H1 (cell line): ENCODE data around the gene RUNX1.

Experiments used
- CHD2 ChIP-seq: IDR thresholded peaks from 2 replicates; pipeline ENCODE4 v1.6.1; 2012; ENCODE audit warnings: low read length, improper control_type of control experiment
- CTCF ChIP-seq, 3 experiments: IDR thresholded peaks; 1 replicate in 2 of 3; 2 replicates in 1 of 3; pipeline versions ENCODE4 v1.5.1 to v1.6.1; 2011; ENCODE audit warnings: low read length in 3 of 3, mild to moderate bottlenecking in 3 of 3, inconsistent platforms in 2 of 3, low read depth in 1 of 3, moderate library complexity in 1 of 3; ENCODE audit not compliant: insufficient read depth in 1 of 3; ENCODE audit errors: control extremely low read depth in 1 of 3
- EP300 ChIP-seq, 2 experiments: IDR thresholded peaks; 1 replicate in 1 of 2; 2 replicates in 1 of 2; pipeline ENCODE4 v1.6.1; 2011 to 2012; ENCODE audit warnings: low read depth in 2 of 2, low read length in 2 of 2, mild to moderate bottlenecking in 2 of 2, borderline replicate concordance in 1 of 2, inconsistent platforms in 1 of 2, moderate library complexity in 1 of 2
- GTF2F1 ChIP-seq: IDR thresholded peaks from 2 replicates; pipeline ENCODE4 v1.6.1; 2012; ENCODE audit warnings: low read depth, low read length, improper control_type of control experiment, borderline replicate concordance
- KDM1A ChIP-seq: fragments of 200-600, 300-600 bp; sonication (generic); IDR thresholded peaks from 2 replicates; pipeline ENCODE4 v1.7.1; 2016; ENCODE audit warnings: mild to moderate bottlenecking, low read length, borderline replicate concordance
- MAFK ChIP-seq: IDR thresholded peaks from 2 replicates; pipeline ENCODE4 v1.6.1; 2012; ENCODE audit warnings: low read depth, mild to moderate bottlenecking, improper control_type of control experiment, low read length
- POLR2AphosphoS5 ChIP-seq: IDR thresholded peaks from 2 replicates; pipeline ENCODE4 v1.6.1; 2011; ENCODE audit warnings: low read depth, low read length
- RAD21 ChIP-seq, 2 experiments: IDR thresholded peaks in 1 of 2; conservative IDR thresholded peaks in 1 of 2; 2 replicates each; pipeline ENCODE4 v1.6.1; 2011; ENCODE audit warnings: low read depth in 2 of 2, low read length in 2 of 2, improper control_type of control experiment in 1 of 2, inconsistent platforms in 1 of 2, mild to moderate bottlenecking in 1 of 2, moderate library complexity in 1 of 2
- SIN3A ChIP-seq, 2 experiments: IDR thresholded peaks in 1 of 2; conservative IDR thresholded peaks in 1 of 2; 2 replicates each; pipeline ENCODE4 v1.6.1; 2011 to 2012; ENCODE audit warnings: low read length in 2 of 2, improper control_type of control experiment in 1 of 2, low read depth in 1 of 2, mild to moderate bottlenecking in 1 of 2
- SRF ChIP-seq: IDR thresholded peaks from 2 replicates; pipeline ENCODE4 v1.6.1; 2011; ENCODE audit warnings: mild to moderate bottlenecking, low read depth, low read length, moderate library complexity
- USF2 ChIP-seq: IDR thresholded peaks from 2 replicates; pipeline ENCODE4 v1.6.1; 2011; ENCODE audit warnings: low read length, improper control_type of control experiment
- YY1 ChIP-seq: IDR thresholded peaks from 2 replicates; pipeline ENCODE4 v1.6.1; 2011; ENCODE audit warnings: low read depth, mild to moderate bottlenecking, low read length

GRCh38 chr21:35036465-35037383, 12.4 kb downstream of the RUNX1 start:
- TF ChIP-seq SIN3A (conservative IDR thresholded peaks at IDR 0.05 in 1 of 2, IDR thresholded peaks at IDR 0.05 in 1 of 2; ENCODE audit: low read depth in 1 of 2, low read length in 2 of 2) (no peak), CHD2 (no peak), YY1 (no peak), RAD21 (IDR thresholded peaks at IDR 0.05 in 1 of 2, conservative IDR thresholded peaks at IDR 0.05 in 1 of 2; ENCODE audit: low read depth in 2 of 2, low read length in 2 of 2) (no peak), GTF2F1 (no peak), EP300 (IDR thresholded peaks at IDR 0.05; ENCODE audit: borderline replicate concordance in 1 of 2, low read depth in 2 of 2, low read length in 2 of 2) (no peak), KDM1A (no peak), USF2 (no peak), SRF (no peak), MAFK (no peak), POLR2AphosphoS5 (no peak), CTCF (IDR thresholded peaks at IDR 0.05; ENCODE audit: control extremely low read depth in 1 of 3, insufficient read depth in 1 of 3, low read depth in 1 of 3, low read length in 3 of 3) (no peak)
